Activated T-cell treated with anti-CD3 and anti-CD28 coated beads, Interleukin-2, amount 50 U/mL, for 48 hours (primary cell): ENCODE data around the gene ROPN1L.
A peak's percentile ranks its signal among the peaks of the same experiment; 100 is the strongest.
"Not testable (repeated sequence)": the region's sequence is repeated elsewhere in the genome, so short reads cannot be mapped to it uniquely, and the experiment has no call there.

Experiments
- DNase-seq, 2 experiments: peaks; one replicate each; pipeline ENCODE4 v3.0.0-alpha.2; 2020

Gene ROPN1L

GRCh38 chr5:10441083-10441991 lies at the start of gene ROPN1L:
Gene ROPN1L, plus strand, starts transcription at chr5:10441879. Its CDS starts 289 bp downstream, at chr5:10442168.
- peak; percentile 85 to 89 for DNase-seq

- DNase-seq = not testable (repeated sequence)
These were observed 48.9 kb upstream of the ROPN1L start for GRCh38 chr5:10392567-10393328.

GRCh38 chr5:10393491-10393890 lies 48.2 kb upstream of the ROPN1L start:
- DNase-seq = no peak

GRCh38 chr5:10396552-10396951 lies 45.1 kb upstream of the ROPN1L start:
- DNase-seq = no peak

GRCh38 chr5:10399839-10400238 lies 41.8 kb upstream of the ROPN1L start:
- no peak for DNase-seq

- DNase-seq = no peak
These were observed 41.3 kb upstream of the ROPN1L start for GRCh38 chr5:10400411-10400810.

GRCh38 chr5:10400831-10401230 lies 40.8 kb upstream of the ROPN1L start:
- no peak for DNase-seq

- DNase-seq = no peak
These were observed 40.2 kb upstream of the ROPN1L start for GRCh38 chr5:10401498-10401897.

- DNase-seq = no peak
These were observed 37.9 kb upstream of the ROPN1L start for GRCh38 chr5:10403829-10404228.

- no peak for DNase-seq
These were observed 35.0 kb upstream of the ROPN1L start for GRCh38 chr5:10406651-10407050.

GRCh38 chr5:10409504-10409903 lies 32.2 kb upstream of the ROPN1L start:
- DNase-seq = no peak

- no peak for DNase-seq
These were observed 31.0 kb upstream of the ROPN1L start for GRCh38 chr5:10410662-10411061.

- DNase-seq = no peak
These were observed 30.3 kb upstream of the ROPN1L start for GRCh38 chr5:10411336-10411735.

- no peak for DNase-seq
These were observed 24.8 kb upstream of the ROPN1L start for GRCh38 chr5:10416868-10417267.

GRCh38 chr5:10418654-10419345 lies 22.9 kb upstream of the ROPN1L start:
- no peak for DNase-seq

GRCh38 chr5:10420468-10420867 lies 21.2 kb upstream of the ROPN1L start:
- no peak for DNase-seq

- no peak for DNase-seq
These were observed 20.7 kb upstream of the ROPN1L start for GRCh38 chr5:10420932-10421331.

- DNase-seq = no peak
These were observed 19.6 kb upstream of the ROPN1L start for GRCh38 chr5:10421896-10422691.

- no peak for DNase-seq
These were observed 18.7 kb upstream of the ROPN1L start for GRCh38 chr5:10423022-10423421.

- DNase-seq = no peak
These were observed 17.5 kb upstream of the ROPN1L start for GRCh38 chr5:10424124-10424731.

- DNase-seq = no peak
These were observed 14.5 kb upstream of the ROPN1L start for GRCh38 chr5:10427201-10427600.

GRCh38 chr5:10427978-10428377 lies 13.7 kb upstream of the ROPN1L start:
- DNase-seq = no peak
